ENCODE results near the gene NARF.

NARF gene

DNA sequence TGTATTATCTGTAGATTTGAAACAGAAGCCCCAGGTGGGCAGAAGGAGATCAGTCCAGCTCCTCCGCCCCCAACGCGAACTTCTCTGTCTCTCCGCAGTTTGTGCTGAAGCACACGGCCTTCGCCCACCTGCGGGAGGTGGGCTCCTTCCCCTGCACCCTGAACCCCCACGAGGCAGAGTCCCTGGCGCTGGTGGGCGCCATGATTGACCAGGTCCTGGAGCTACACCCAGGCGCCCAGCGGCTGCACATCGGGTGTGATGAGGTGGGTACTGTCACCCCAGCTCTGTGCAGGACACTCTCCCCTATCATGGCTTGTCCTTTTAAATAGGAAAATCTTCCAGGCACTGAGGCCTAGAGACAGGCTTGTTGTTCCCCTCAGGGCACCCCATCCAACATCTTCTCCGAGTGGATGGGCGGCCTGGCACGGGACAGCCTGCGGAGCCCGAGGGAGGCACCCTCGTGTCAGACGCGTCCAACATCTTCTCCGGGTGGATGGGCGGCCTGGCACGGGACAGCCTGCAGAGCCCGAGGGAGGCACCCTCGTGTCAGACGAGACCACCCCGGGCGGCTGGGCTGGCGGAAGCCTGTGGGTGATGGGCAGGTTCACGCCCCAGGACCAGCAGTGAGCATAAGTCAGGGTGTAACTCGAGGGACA is 24.9 kb upstream of the NARF start:
- no peak for DNase-seq (ENCODE audit: low spot score)

- DNase-seq (ENCODE audit: low spot score) = no peak
Measured at GRCh38 chr17:82434216-82434565, 24.4 kb upstream of the NARF start.

GRCh38 chr17:82435103-82435502 is 23.4 kb upstream of the NARF start:
- no peak for DNase-seq (ENCODE audit: low spot score)

DNA sequence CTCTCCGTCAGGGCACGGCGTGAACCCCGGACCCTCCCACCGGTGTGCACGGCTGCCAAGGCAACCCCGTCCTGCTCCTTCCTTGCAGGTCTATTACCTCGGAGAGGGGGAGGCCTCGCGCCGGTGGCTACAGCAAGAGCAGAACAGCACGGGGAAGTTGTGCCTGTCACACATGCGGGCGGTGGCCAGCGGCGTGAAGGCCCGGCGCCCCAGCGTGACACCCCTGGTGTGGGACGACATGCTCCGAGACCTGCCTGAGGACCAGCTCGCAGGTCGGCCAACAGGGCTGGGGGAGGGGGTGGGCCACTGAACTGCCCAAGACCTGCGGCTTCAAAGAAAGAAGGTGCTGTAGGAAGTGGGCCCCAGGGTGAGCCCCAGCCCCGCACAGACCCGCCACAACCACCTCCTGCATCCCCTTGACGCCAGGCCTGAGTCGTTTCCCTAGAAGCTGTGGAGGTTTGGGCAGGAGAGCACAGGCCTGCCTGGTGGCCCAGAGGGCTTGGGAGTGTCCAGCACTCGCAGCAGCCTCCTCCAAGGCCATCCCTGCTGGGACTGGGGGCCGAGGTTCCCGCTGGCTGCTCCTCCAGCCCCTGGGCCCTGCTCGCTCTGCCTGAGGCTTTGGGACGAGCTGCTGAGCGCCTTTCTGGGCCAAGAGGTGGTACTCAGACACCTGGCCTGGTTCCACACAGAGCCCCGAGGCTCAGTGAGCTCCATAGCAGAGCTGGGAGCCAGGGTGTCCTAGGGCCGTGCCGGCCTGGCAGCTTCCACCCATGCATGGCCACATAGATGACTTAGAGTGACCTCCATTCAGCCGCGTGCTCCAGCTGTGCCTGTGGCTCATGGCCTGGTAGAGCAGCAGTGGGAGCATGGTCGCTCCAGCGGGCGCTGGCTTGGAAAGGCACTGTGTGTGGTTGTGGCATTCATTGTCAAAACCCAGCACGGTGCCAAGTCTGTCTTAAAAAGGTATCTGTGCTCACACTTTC is 22.6 kb upstream of the NARF start:
- DNase-seq (ENCODE audit: low spot score) = no peak

GRCh38 chr17:82436601-82437324 is 21.8 kb upstream of the NARF start:
- no peak for DNase-seq (ENCODE audit: low spot score)

DNA sequence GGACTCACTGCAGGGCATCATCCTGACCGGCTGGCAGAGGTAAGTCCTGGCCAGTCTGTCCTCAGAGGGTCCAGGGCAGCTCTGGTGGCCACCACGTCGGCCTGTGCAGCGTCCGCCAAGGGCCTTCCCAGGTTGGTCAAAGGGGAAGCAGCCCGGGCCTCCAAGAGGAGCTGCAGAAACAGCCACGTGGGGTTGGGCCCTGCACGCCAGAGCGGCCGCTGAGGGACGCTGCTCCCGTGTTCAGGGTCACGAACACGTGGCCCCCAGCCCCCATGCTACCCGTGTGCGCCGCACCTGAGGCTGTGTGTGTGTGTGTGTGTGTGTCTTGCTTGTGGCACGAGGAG is 21.2 kb upstream of the NARF start:
- DNase-seq (ENCODE audit: low spot score) = no peak

GRCh38 chr17:82438401-82439193 is 19.9 kb upstream of the NARF start:
- DNase-seq (ENCODE audit: low spot score) = no peak

- no peak for DNase-seq (ENCODE audit: low spot score)
Measured at GRCh38 chr17:82439194-82439828, 19.2 kb upstream of the NARF start.

GRCh38 chr17:82439829-82440365 is 18.6 kb upstream of the NARF start:
- DNase-seq (ENCODE audit: low spot score) = no peak

- no peak for DNase-seq (ENCODE audit: low spot score)
Measured at GRCh38 chr17:82440469-82440981, 18.0 kb upstream of the NARF start.

DNA sequence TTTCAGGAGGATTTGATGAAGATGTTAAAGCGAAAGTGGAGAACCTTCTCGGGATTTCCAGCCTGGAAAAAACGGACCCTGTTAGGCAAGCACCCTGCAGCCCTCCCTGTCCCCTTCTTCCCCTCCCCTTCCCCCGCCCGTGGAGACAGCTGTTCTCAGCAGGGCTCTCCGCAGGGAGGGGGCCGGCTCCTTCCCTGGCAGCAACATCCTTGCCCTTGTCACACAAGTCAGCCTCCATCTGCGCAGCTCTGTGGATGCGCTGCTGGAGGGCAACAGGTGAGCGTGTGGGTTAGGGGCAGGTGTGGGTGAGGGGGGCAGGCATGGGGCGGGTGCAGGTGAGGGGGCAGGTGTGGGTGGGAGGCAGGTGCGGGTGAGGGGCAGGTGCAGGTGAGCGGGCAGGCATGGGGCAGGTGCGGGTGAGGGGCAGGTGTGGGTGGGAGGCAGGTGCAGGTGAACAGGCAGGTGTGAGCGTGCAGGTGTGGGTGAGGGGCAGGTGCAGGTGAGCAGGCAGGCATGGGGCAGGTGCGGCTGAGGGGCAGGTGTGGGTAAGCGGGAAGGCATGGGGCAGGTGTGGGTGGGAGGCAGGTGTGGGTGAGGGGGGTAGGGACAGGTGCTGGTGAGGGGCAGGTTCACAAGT is 17.4 kb upstream of the NARF start:
- DNase-seq (ENCODE audit: low spot score) = no peak

- DNase-seq (ENCODE audit: low spot score) = no peak
Measured at GRCh38 chr17:82441691-82442487, 16.7 kb upstream of the NARF start.

DNA sequence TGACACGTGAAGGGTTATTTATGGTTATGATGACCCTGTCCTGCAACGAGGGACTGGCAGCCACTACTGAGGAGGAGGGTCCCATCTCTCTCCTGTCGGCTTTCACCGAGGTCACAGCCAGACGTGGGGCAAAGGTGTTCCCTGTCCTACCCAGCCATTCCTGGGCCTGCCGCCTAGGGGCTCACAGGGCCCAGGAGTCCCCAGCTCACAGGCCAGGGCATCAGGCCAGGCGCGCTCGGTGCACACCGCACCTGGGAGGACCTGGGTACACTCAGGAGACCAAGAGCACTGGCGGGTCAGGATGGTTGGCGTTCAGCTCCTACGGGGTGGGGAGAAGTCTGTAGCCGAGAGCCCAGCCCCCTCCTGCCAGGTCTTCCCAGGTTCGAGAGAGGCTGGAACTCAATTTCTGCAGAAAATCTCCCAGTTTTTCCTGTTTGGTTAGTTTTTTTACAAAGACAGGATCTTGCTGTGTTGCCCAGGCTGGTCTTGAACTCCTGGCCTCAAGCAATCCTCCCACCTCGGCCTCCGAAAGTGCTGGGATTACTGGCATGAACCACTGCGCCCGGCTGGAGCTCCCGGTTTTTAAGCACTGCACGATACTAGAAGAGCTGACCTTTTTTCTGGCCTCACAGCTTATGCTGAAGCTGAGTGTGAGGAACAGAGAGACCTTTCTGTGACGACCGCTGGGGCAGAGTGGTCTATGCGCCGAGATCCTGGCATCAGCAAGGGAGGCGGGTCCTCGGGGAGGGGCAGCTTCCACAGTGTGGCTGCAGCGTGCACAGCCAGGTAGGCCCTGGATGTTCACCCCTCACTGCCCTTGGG is 15.7 kb upstream of the NARF start:
- no peak for DNase-seq (ENCODE audit: low spot score)

DNA sequence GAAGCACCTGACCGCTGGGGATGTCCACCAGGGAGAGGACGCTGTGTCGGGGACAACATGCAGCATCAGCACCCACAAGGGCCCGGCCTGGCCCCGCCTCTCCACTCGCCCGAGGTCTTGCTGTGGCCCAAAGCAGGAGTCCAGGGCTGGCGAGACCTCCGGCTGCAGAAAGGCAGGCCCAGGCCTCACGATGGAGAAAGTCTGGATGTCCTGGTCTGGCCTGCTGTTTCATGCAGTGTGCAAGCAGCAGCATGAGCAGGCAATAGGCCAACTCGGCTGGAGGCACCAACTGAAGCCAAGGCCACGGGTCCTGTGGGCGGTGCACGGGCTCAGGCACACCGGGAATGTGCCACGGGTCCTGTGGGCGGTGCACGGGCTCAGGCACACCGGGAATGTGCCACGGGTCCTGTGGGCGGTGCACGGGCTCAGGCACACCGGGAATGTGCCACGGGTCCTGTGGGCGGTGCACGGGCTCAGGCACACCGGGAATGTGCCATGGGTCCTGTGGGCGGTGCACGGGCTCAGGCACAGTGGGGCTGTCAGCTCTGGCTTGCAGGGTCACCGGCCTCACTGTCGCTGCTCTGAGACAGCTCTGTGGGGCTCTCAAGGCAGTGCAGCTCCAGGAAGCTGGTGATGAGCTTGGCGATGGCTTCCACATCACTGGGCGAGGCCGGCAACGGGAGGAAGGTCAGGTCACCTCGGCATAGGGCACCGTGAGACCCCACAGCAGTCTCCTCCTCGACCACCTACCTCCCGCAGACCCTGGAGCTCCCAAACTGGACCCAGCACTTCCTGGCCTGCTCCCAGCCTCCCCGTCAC is 14.9 kb upstream of the NARF start:
- no peak for DNase-seq (ENCODE audit: low spot score)

- no peak for DNase-seq (ENCODE audit: low spot score)
Measured at GRCh38 chr17:82444284-82444893, 14.2 kb upstream of the NARF start.

- no peak for DNase-seq (ENCODE audit: low spot score)
Measured at GRCh38 chr17:82444941-82445521, 13.5 kb upstream of the NARF start.

DNA sequence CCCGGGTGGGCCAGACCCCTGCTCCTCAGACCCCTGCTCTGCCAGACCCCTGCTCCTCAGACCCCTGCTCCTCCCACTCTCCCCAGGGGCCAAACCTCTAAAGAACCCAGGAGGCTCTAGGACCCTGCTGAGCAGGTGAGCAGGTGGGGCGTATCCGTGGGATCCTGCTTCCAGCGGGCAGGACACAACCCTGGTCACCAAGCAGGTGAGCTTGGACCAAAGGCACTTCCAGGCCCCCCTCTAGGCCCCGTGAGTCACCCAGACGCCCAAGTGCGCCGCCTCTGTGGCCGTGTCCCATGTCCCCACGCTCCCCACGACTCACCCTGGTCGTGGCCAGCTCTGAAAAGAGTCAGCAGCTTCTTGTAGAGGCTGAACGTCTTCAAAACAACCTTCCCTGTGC is 13.0 kb upstream of the NARF start:
- DNase-seq (ENCODE audit: low spot score) = no peak
